Lower leg skin (tissue), 3 donors: ENCODE data around the gene DDX54.

ENCODE experiments used
- CTCF ChIP-seq, 3 donors: fragments of 450-650 bp; IDR thresholded peaks; one replicate each; pipeline ENCODE4 v1.5.1; 2016; ENCODE audit warnings: antibody characterized with exemption in 3 of 3, mild to moderate bottlenecking in 3 of 3, moderate library complexity in 2 of 3
- POLR2A ChIP-seq, 2 donors: fragments of 450-650 bp; IDR thresholded peaks; one replicate each; pipeline ENCODE4 v1.6.1; 2016 to 2017; ENCODE audit warnings: antibody characterized with exemption in 2 of 2, mild to moderate bottlenecking in 1 of 2, moderate library complexity in 1 of 2

GRCh38 chr12:113184900-113185179, 438 bp downstream of the DDX54 start:
- TF ChIP-seq POLR2A (IDR thresholded peaks at IDR 0.05) (no peak), CTCF (IDR thresholded peaks at IDR 0.05) (no peak)
